Measurements from ENCODE around the gene DPH1.
"Not testable (repeated sequence)": the region's sequence is repeated elsewhere in the genome, so short reads cannot be mapped to it uniquely, and the experiment has no call there.

The DPH1 gene

DNA sequence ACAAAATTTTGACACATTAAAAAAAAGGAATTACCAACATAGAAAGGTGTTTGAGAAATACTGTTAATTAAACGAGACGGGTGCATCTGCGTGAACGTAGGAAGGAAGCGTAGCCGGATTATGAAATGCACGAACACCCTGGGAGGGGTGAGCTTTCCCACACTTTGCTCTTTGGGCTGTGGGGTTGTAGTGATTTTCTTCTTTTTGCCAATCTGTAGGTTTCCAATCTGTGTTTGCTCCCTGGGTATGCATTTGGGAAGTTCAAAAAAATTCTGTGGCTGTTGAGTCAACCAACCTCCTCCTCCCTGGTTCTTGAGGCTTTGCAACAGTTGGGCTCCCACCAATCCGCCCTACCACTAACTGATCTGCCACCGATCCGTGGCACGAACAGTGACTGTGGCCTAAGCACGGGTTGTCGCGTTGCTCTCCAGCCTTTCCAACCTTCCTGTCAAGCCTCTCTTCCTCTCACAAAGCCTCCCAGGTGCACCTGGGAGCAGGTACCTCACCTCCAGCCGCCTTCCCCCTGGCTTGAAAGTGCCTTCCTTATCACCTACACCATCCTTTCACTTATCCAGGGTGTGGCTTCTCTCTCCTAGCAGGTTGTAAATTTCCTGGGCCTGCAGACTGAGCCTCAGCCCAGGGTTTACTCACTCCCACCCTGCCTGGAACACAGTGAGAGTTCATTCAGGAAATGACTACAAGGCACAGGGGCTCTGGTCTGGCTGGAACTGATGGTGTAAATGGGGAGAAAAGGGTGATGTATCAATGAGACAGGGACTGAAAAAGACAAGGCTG is 21.4 kb upstream of the DPH1 start:
- DNase-seq (ENCODE audit: low read depth in 1 of 2, low spot score in 1 of 2), result no peak

DNA sequence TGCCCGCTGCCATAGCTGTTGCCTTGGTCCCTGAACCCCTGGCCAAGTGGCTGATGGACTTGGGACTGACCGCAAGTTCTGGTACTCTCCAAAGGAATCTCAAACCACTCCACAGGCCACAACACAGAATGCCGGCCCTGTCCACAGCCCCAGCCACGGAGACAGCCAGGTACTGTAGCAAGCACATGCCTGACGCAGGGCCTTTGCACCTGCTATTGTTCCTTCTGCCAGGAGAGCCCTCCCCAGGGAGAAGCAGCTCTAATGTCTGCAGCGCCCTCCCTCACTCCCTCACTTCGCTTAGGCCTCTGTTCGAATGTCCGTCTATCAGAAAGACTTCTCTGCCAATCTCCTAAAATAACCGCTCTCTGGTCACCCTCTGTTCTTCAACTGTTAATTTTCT is 20.2 kb upstream of the DPH1 start:
- no peak for DNase-seq (ENCODE audit: low read depth in 1 of 2, low spot score in 1 of 2)

DNA sequence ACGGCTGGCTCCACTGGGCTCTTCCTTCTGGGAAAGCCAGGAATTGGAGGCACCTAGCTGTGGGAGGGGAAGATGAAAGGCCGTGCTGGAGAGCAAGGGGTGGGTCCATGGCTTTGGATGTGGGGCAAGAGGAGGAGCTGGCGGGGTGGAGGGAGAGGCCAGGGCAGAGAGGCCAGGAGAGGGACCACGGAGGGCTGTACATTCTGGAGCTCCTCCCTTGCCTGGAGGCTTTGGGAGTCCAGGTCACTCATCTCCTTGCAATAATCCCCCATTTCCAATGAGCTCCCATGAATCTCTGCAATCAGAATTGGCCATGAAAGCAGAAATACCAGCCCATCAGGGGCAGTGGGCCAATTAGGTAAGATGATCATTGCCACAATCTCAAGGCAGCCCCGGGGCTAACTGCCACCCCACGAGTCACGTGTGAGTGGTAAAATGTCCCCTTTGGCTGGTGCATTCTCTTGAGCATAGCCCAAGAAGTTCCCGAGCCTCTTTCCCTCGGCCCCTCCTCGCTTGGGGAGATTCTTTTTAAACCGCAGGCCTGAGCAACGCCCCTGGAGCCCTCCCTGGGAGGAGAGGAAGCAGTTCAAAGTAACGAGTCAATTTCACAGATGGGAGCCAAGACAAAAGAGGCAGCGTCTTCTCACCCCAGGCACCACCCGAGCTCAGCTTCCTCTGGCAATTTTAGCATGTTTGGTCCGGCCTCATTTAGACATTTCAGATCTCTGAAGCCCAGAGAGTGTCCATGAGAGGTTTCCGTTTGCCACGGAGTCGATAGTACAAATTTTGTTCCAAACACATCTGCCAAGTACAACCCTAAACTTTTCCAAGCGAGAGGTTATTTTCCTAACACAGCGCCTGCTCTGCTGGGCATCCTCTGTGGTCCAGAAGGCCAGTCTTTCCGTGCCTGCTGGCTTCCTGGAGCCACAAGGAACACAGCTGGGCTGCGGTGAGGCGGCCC is 18.3 kb upstream of the DPH1 start:
- DNase-seq (ENCODE audit: low read depth in 1 of 2, low spot score in 1 of 2), result no peak

DNA sequence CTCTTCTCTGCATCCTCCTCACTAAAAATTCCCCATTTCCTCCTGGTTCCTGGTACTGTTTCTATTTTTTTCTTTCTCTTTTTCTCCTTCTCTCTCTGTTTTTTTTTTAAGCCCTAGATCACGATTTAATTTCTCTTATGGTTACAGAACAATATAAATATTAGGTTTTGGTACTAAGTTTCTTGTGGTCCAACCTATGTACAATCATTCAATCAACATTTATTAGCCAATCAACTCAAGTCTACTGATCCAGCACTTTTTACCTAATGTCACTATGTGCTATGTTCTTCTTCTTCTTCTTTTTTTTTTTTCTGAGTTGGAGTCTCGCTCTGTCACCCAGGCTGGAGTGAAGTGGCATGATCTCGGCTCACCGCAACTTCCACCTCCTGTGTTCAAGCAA is 17.5 kb upstream of the DPH1 start:
- DNase-seq (ENCODE audit: low read depth in 1 of 2, low spot score in 1 of 2), result no peak

DNA sequence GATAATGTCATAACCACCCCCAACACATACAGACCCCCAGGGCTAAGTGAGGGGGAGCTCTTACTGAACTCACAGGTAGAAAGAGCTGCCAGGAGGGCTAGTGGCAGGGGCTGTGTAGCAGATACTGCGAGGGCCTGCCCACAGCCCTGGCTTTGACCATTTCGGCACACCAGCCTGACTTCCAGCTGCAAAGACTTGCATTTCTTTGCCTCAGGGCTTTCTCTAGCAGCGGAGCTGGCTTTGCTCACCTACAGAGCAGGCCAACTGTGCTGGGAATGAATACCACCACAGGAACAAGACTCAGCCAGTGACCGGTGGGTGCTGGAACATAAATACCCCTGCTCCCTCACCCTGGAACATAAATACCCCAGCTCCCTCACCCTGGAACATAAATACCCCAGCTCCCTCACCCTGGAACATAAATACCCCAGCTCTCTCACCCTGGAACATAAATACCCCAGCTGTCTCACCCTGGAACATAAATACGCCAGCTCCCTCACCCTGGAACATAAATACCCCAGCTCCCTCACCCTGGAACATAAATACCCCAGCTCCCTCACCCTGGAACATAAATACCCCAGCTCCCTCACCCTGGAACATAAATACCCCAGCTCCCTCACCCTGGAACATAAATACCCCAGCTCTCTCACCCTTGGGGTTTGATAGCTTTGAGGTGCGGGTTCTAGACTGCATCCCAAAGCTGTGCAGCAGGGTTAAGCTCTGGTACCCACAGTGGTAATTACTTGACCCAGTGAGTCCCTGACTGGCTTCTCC is 16.5 kb upstream of the DPH1 start:
- DNase-seq (ENCODE audit: low read depth in 1 of 2, low spot score in 1 of 2), result not testable (repeated sequence)

DNA sequence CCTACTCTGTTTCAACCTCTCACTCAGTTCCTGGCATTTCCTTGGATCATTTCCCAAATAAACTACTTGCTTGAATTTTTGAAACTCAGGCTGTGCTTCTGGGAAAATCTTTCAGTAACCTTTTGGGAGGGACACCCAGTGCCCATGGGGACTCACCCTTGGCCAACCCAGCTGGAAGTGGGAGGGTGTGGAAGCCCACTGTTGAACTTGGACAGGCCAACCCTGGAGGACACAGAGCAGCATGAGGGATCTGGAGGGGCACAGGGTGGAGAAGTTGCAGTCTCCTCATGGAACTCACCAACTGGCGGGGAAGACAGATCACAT is 16.0 kb upstream of the DPH1 start:
- no peak for DNase-seq (ENCODE audit: low read depth in 1 of 2, low spot score in 1 of 2)

DNA sequence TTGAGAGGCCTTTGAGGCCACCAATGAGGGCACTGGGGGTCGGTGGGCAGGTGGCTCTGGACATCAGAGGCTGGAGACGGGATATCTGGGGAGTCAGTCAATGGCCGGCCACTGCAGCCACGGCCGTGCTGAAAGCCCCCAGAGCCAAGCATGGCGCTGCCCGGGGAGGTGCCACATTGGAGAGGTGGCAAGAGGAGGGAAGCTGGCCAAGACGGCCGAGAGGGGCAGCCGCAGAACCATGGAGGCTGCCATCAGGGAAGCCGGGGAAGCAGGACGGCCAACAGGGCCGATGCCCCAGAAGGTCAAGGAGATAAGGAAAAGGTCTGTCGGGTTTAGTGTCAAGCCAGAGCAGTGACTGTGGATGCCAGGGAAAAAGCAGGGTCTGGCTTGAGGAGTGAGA is 14.6 kb upstream of the DPH1 start:
- DNase-seq (ENCODE audit: low read depth in 1 of 2, low spot score in 1 of 2), result no peak

DNA sequence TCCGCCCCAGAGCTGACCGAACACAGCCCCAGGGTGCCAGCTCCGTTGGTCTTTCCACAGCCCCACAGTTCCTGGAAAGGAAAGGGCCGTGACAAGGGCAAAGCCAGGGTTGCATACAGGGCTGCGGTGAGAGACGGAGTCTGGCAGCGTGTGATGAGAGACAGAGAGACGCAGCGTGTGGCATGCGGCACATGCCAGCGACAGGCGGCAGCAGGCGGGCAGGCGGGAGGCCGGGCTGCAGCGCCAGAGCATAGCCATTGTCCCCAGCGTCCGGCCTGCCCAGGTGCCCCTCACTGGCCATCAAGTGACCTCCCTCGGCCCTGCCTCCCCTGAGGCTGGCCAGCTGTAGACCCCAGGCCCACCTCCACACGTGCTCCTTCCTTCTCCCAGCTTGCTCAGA is 13.5 kb upstream of the DPH1 start:
- DNase-seq (ENCODE audit: low read depth in 1 of 2, low spot score in 1 of 2), result no peak

DNA sequence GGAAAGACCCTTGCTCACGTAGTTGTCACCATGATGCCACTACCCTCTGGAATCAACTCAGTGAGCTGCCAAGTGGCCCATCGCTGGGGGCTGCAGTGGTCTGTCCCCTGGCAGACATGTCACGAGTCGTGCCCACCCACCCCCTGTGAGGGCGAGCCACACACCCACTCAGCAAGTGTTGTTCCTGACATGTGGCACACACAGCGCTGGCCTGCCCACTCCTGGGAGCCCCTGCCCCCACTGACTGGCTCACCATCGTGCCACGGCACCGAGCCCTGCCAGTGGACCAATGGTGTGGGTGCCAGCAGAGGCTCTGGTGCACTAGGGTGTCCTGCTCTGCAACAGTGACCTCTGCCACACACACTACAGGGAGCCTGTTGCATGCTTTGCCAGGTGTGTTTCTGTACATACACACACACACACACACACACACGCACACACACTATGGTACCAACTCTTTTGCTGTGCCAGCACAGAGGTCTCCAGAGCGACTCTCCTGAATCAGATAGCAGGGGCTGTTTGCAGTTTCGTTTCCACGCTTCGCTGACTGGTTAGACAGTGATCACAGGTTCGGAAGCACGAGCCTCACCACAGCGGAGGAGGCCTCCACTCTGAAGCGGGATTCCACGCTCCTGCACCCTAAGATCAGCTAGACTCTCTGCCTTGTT is 12.5 kb upstream of the DPH1 start:
- DNase-seq (ENCODE audit: low read depth in 1 of 2, low spot score in 1 of 2), result no peak

DNA sequence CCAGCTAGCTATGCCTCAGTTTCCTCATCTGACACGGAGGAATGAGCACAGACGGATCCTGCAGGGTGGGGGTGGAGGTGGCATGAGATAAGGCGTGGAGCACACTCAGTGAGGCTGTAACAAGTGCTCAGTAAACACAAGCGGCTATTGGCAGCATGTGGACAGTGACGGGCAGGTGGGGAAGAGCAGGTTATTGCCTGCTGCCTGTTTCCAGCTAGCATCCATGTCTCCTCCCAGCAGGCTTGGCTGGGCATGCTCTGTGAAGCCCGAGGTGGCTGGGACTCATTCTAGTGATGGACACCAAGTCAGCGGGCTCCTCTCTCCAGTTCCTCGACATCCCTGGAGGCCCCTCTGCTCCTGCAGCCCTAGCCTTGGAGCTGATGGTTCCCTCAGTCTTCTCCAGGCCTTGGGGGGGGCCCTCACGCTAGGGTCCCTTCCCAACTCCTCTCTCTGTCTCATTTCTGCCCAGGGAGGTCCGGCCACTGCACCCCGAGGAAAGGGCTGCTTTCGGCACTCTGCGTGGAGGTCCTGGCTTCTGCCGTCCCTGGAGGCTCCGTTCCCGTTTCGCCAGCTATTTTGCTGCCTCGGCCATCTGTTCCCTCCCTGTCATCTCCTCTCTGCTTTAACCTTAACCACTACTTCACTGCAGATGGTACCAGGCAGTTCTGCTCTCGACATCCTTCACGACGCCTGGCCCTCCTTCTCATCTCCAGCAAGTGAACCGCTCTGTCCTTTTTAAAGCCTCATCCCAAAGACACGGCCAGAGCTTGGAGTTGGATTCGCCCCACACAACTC is 11.0 kb upstream of the DPH1 start:
- DNase-seq (ENCODE audit: low read depth in 1 of 2, low spot score in 1 of 2), result no peak

DNA sequence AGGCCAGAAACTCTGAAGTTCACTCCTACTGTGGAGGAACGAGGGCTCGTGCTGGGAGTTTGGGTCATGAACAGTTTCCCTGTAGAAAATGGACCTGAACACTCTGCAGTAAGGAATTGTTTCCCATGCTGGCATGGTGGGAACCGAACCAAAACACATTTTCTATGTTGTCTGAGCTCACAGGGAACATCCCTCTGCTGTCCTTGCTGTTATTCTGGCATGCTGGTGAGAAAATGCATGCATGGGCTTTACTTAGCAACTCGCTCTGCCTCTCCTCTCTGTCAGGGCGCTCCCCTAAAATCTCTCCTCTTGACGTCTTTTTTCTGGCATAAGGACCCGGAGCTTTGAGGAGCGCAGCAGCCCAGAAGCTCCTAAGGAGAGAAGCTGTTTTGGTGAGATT is 10.2 kb upstream of the DPH1 start:
- no peak for DNase-seq (ENCODE audit: low read depth in 1 of 2, low spot score in 1 of 2)

DNA sequence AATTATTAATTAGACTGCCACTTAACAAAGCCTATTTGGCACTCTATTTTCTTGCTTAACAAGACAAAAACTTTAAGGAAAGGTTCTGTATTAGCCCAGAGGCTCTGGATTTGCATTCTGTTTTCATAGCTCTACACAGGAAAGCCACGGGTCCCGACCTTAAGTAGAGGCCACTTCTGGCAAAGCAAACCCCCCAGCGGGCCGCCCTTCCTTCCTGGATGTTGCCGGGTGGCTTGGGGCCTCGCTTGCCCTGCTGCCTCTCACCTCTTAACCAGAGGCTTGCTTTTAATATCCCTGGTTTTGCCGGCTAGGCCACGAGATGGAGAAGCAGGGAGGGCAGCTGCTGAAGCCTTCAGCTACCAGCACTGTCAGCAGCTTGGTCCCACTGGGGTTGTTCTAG is 9.2 kb upstream of the DPH1 start:
- DNase-seq (ENCODE audit: low read depth in 1 of 2, low spot score in 1 of 2), result no peak

DNA sequence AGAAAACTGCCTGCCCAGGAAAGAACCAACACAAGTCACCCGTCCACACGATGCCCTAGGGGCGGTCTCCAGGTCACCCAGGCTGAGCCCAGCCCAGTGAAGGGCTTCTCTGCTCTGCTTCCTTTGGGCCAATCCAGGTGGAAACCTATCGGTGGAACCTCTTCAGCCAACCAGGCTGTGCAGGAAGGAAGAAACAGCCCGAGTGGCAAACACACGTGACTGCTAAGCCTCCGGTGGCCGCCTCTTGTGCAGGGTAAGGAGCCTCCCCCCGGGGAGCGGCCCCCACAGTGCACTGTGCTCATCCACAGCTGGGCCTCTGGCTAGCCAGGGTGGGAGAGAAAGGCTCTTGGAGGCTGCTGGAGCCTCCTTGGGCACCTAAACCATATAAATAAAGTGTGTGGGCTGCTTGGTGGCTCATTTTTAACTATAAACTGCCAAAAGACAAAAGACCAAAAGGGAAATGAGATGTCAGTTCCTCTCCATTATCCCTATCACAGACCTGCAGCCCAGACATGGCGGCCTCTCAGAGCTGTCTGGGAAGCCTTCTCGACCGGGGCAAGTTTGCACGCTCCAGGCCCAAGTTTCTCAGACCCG is 7.2 kb upstream of the DPH1 start:
- no peak for DNase-seq (ENCODE audit: low read depth in 1 of 2, low spot score in 1 of 2)

DNA sequence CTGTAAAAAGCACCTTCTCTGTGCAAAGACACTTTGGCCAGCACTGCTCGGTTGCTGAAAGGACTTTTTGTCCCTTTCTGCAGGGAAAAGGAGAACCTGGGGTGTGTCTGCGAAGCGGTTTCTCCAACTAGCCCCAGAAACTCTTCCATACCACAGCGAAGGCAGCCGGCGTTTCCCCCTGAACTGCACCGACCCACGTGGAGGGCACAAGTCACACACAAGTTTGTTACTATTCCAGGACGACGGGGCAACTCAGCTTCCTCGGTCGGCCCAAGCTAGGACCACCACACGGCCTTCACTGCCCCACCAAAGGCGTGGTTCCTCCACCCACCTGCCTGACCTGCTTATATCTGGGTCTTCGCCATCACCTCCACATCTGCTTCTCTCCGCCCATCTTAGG is 6.7 kb upstream of the DPH1 start:
- no peak for DNase-seq (ENCODE audit: low read depth in 1 of 2, low spot score in 1 of 2)

DNA sequence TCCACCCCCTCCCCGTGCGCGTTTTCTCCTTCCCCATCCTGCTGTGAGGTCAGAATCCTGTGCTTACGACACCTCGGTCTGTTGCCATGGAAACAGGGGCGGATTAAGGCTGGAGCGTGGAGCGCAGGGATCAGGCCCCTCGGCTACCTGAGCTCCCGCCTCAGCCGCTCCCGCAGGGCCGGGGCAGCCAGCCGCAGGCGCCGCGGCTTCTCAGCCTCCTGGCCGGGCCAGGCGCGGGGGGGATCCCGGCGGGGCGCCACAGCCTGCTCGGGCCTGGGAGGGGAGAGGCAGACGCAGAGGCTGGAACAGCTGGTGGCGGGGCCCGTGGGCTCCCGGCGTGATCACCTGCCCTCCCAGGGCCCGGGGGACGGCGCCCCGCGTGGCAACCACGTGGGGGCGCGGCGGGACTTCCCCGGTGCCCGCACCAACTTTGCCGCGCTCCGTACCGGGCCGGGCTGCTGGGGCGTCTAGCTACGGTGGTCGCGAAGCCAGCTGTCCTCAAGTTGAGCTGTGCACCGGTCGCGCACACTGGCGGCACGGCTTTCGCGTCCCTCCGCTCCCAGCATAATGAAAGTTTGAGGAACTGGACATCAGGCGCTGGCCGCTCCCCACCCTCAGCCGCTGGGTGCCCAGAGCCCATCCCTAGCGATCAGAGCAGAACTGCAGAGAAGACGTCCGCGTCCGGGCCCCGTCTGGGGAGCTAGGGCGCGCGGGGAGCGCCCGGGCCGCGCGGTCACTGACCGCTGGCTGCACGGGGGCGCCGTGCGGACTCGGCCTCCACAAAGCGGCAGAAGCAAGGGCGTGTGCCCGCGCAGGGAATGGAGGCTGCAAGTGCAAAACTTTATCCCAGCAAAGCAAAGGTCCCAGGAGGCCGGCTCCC is 6.0 kb upstream of the DPH1 start:
- DNase-seq (ENCODE audit: low read depth in 1 of 2, low spot score in 1 of 2), result no peak

DNA sequence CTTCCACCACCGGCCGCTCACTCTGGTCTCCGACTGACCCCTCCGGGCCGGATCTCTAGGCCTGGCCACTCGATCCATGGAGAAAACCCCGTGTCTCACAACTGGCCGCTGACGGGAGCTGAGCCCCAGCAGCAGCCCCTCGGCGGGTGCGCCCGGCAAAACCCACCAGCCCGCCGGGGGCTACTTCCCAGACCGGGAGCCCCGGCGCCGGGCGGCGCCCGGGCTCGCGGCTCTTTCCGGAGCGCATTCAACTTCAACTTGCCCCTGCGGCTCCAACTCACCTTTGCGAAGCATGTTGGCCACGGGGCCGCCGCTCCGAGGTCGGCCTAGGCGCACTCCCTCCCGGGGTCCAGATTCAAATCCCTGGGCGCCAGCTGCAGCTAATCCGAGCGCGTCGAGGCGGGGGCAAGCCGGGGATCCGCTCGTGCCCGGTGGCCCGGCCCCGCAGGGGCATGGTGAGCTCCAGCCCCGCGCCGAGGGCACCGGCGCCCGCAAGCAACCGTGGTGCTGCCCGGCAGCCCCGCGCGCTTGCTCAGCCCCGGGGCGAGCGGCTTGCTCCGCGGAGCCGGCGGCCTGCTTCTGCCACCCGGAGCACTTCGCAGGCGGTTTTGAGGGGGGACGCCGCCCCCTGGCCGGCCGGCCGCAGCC is 5.3 kb upstream of the DPH1 start:
- DNase-seq (ENCODE audit: low read depth in 1 of 2, low spot score in 1 of 2), result no peak

DNA sequence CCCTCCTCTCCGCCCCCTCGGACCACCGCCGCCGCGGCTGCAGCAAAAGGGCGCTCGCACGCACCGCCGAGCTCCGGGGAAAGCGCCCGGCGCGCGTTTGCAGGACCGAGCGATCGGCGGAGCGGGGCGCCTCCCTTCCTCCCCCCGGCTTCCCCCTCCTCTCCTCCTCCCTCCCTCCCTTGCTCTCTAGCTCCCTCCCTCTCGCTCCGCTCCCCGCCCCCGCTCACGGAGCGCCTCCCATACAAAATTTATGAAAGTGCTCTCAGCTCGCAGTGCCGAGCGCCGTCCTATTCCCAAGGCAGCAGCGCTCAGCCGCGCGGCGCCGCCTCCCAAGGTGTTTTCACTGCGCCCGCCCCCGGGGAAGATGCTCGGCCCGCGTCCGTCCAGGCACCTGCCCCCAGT is 4.7 kb upstream of the DPH1 start, which contains the start of gene RTN4RL1:
Gene RTN4RL1 (minus strand): TSS at position 115 of the 402 bp plus-strand sequence. CDS start 469 bp downstream, outside the sequence.
- DNase-seq (ENCODE audit: low read depth in 1 of 2, low spot score in 1 of 2), result peak; percentile 52 to 55

DNA sequence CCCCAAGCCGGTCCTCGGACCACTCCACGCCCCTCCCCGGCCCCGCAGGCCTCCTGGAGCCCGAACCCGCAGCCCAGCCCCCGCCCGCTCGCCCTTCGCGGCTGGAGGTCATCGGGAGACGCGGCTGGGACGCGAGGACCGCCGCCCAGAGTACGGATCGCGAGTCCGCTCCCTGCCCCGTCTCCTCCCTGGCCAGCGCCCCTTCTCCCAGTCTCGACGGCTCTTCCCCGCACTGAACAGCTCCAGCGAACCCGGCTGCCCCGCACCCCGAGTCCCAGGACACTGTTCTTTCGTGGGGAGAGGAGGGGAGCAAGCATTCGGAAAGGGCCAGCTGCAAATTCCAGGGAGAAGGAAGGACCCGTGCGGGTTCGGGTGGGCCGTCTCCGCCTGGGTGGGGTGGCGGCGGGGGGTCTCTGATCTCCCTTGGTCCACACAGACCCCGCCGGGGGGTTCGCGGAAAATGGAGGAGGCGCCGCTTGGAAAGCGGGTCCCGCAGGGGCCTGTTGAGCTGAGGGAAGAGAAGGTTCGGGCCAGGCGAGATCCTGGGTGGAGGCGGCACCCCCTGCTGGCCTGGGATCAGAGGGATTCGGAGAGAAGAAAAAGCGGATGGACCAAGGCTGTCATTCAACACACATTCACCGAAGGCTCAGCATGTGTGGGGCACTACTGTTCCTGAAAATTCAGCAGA is 4.2 kb upstream of the DPH1 start:
- DNase-seq (ENCODE audit: low read depth in 1 of 2, low spot score in 1 of 2), result no peak
